Measurements from ENCODE around the gene FCRL3.

FCRL3 gene

DNA sequence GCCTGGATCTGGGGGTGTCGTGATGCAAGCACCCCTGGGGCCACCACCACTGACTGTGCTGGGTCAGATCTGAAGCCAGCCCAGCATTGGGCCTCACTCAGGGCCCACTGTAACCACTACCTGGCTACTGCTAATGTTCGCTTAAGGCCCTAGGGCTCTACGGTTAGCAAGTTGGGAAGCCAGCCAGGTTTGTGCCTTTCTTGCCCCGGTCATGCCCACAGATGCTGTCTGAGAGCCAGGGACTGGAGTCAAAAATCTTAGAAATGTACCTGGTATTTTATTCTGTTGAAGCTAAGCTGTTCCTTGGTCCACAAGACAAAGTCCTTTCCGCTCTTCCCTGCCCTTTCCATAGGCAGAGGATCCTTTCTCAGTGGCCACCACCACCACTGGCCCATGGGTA lies 15.2 kb upstream of the FCRL3 start:
- Histone ChIP-seq H3K36me3 (ENCODE audit: control insufficient read depth, insufficient read depth, low read length) (no peaks in the 10 kb centered on the region), H3K4me1 (ENCODE audit: control insufficient read depth, insufficient read depth, low read length) (no peaks in the 10 kb centered on the region), H3K27ac (ENCODE audit: low read length) (no peak overlapping the region), H3K4me3 (ENCODE audit: low read length) (no peak overlapping the region), H3K9me3 (ENCODE audit: control insufficient read depth, insufficient read depth, low read length) (no peaks in the 10 kb centered on the region), H3K27me3 (ENCODE audit: control insufficient read depth, insufficient read depth, low read length) (no peaks in the 10 kb centered on the region)
- no peak for DNase-seq (ENCODE audit: low read depth, low spot score)
- no CpG with 5 or more reads among the region's 5 CpGs for WGBS (ENCODE audit: insufficient coverage, insufficient read length)

DNA sequence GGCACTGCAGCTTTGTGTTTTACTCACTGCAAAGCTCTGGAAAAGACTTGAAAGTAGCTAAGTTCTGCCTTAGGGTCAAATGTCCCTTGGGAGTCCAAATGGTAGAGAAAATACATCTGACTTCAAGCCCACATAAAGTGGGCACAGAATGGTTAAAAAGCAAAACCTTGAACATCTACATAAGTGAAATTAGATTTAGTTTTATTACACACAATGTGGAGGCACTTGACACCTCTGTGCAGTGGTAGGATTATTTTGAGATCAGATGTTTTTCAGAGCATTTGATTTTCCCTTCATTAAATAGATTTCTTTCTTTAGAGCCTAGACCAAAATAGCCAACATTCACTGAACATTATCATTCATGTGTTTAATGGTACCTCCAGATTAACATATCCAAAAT lies 11.2 kb upstream of the FCRL3 start:
- Histone ChIP-seq H3K27ac (ENCODE audit: low read length) (no peak overlapping the region), H3K36me3 (ENCODE audit: control insufficient read depth, insufficient read depth, low read length) (no peaks in the 10 kb centered on the region), H3K27me3 (ENCODE audit: control insufficient read depth, insufficient read depth, low read length) (no peaks in the 10 kb centered on the region), H3K9me3 (ENCODE audit: control insufficient read depth, insufficient read depth, low read length) (no peaks in the 10 kb centered on the region; the same call in 1 of the 2 replicates), H3K4me1 (ENCODE audit: control insufficient read depth, insufficient read depth, low read length) (no peaks in the 10 kb centered on the region), H3K4me3 (ENCODE audit: low read length) (no peak overlapping the region)
- no peak for DNase-seq (ENCODE audit: low read depth, low spot score)

DNA sequence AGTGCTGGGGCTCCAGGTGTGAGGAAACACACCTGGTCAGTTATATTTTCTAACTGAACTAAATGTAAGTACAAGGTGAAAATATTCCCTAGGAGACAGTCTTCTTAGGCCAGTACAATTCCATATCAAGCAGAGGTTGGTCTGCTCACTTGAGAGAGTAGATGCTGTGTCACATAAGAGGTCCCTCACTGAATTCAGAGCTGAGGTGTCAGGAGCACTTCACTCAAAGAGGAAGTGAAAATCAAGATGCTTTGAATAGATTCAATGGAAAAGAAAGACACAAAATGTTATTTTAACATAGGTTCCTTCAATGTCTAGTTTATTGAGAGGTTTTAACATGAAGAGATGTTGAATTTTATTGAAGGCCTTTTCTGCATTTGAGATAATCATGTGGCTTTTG lies 4.3 kb upstream of the FCRL3 start:
- H3K4me3 ChIP-seq (ENCODE audit: low read length) = no peak overlapping the region
- no peaks in the 10 kb centered on the region for H3K27me3 ChIP-seq (ENCODE audit: control insufficient read depth, insufficient read depth, low read length)
- H3K27ac ChIP-seq (ENCODE audit: low read length) = no peak overlapping the region
- H3K4me1 ChIP-seq (ENCODE audit: control insufficient read depth, insufficient read depth, low read length) = no peaks in the 10 kb centered on the region
- DNase-seq (ENCODE audit: low read depth, low spot score) = no peak
- no peaks in the 10 kb centered on the region; the same call in 1 of the 2 replicates for H3K9me3 ChIP-seq (ENCODE audit: control insufficient read depth, insufficient read depth, low read length)
- no peaks in the 10 kb centered on the region for H3K36me3 ChIP-seq (ENCODE audit: control insufficient read depth, insufficient read depth, low read length)

DNA sequence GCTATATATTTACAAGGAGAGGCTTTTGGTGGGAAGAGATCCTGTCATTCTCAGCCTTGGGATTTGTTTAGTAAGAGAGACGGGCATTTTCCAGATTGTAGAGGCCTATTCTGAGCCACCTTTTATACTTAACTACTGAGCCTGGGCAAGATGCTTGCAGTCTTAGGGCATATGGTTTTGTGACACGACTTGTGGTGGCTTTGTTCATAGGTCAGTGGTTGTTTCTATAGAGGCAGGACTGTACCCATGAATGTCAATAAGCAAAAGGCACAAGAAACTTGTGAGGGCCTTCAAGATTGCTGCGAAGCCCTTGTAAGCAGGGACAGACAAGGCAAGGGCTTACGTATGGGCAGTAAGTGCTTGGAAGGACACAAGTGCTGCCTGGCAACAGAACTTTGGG lies 3.4 kb upstream of the FCRL3 start:
- no peak overlapping the region for H3K4me3 ChIP-seq (ENCODE audit: low read length)
- H3K4me1 ChIP-seq (ENCODE audit: control insufficient read depth, insufficient read depth, low read length) = no peaks in the 10 kb centered on the region
- H3K9me3 ChIP-seq (ENCODE audit: control insufficient read depth, insufficient read depth, low read length) = no peaks in the 10 kb centered on the region; the same call in 1 of the 2 replicates
- WGBS (ENCODE audit: insufficient coverage, insufficient read length) = no CpG with 5 or more reads among the region's 4 CpGs
- DNase-seq (ENCODE audit: low read depth, low spot score) = no peak
- no peaks in the 10 kb centered on the region for H3K36me3 ChIP-seq (ENCODE audit: control insufficient read depth, insufficient read depth, low read length)
- no peaks in the 10 kb centered on the region for H3K27me3 ChIP-seq (ENCODE audit: control insufficient read depth, insufficient read depth, low read length)
- H3K27ac ChIP-seq (ENCODE audit: low read length) = no peak overlapping the region

DNA sequence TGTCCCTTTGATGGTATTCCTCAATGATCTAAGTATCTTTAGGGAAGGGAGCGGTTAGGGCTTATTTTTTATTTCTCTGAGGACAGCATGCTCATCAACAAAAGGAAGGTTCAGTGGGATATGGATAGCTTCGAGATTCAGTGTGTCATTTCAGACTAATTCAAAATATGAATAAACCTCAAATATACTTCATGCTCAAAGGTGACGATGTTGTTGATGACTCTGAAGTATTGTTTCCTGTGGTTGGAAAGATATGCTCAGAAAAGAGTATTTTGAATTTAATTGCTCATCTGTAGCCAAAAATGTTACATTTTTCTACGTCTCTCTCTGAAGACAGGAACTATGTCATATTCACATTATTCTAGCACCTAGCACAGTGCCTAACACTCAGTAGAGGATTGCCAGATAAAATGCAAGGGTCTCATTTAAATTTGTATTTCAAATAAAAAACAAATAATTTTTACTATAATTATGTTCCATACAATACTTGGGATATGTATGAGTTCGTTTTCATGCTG lies 1.8 kb upstream of the FCRL3 start:
- Histone ChIP-seq H3K9me3 (ENCODE audit: control insufficient read depth, insufficient read depth, low read length) (no peaks in the 10 kb centered on the region), H3K27ac (ENCODE audit: low read length) (no peak overlapping the region), H3K4me1 (ENCODE audit: control insufficient read depth, insufficient read depth, low read length) (no peaks in the 10 kb centered on the region), H3K27me3 (ENCODE audit: control insufficient read depth, insufficient read depth, low read length) (no peaks in the 10 kb centered on the region), H3K36me3 (ENCODE audit: control insufficient read depth, insufficient read depth, low read length) (no peaks in the 10 kb centered on the region), H3K4me3 (ENCODE audit: low read length) (no peak overlapping the region)
- DNase-seq (ENCODE audit: low read depth, low spot score) = no peak
- WGBS (ENCODE audit: insufficient coverage, insufficient read length) = no CpG with 5 or more reads among the region's 5 CpGs

DNA sequence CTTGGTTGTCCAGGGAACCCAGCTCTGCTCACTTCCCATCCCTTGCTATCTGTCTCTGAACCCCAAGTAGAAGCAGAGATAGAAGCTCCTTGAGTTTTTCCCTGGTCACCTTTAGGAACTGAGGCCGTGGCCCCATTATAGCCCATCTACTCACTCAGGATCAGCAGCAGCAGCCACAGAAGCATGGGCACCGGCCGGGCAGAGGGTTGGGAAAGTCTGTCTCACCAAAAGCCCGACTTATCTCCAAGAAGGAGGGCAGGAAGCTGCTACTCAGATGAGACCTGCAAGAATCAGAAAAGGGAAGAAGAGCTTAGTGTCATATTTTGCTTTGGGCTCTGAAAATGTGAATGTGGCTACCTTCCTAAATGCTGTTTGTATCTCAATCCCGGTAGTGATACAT lies 264 bp downstream of the FCRL3 start:
- H3K36me3 ChIP-seq (ENCODE audit: control insufficient read depth, insufficient read depth, low read length) = no peaks in the 10 kb centered on the region
- H3K27me3 ChIP-seq (ENCODE audit: control insufficient read depth, insufficient read depth, low read length) = no peaks in the 10 kb centered on the region
- H3K4me1 ChIP-seq (ENCODE audit: control insufficient read depth, insufficient read depth, low read length) = no peaks in the 10 kb centered on the region
- no peak for DNase-seq (ENCODE audit: low read depth, low spot score)
- WGBS (ENCODE audit: insufficient coverage, insufficient read length) = no CpG with 5 or more reads among the region's 5 CpGs
- H3K9me3 ChIP-seq (ENCODE audit: control insufficient read depth, insufficient read depth, low read length) = no peaks in the 10 kb centered on the region
- H3K27ac ChIP-seq (ENCODE audit: low read length) = no peak overlapping the region
- no peak overlapping the region for H3K4me3 ChIP-seq (ENCODE audit: low read length)

DNA sequence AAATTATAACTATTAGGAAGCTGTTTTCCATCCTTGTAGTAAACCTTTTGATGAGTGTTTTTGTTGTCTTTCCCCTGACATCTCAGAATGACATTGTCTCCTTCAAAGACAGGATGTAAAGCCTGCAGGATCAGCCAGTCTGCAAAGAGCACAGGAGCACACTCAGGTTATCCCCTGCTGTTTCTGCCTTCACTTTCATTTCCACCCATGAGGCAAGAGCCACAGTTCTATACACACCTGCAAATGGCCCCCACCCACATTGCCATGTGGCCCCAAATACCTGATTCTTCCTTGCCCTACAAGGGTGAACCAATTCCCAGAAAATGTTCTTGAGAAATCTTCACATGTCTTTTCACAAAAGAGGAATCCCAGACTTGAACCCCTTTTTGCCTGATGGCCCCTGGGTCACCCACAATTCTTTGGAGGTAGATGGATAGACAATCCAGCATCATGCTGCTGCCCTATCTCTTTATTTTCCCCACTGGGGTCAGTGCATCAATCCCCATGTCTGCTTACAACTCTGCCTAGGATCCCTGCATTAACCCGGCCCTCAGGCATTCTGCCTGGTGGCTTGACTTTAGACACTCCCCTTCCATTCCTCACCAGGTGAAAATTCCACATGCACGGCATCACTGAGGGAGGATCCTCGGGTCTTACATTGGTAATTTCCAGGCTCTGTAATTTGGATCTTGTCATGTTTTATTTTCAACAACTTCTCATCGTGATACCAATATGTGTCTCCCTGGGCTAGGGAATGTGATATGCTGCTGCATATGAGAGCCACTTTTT lies 2.6 kb downstream of the FCRL3 start:
- DNase-seq (ENCODE audit: low read depth, low spot score) = no peak
- WGBS (ENCODE audit: insufficient coverage, insufficient read length) = no CpG with 5 or more reads among the region's 4 CpGs
- H3K36me3 ChIP-seq (ENCODE audit: control insufficient read depth, insufficient read depth, low read length) = no peaks in the 10 kb centered on the region
- no peaks in the 10 kb centered on the region for H3K9me3 ChIP-seq (ENCODE audit: control insufficient read depth, insufficient read depth, low read length)
- H3K27me3 ChIP-seq (ENCODE audit: control insufficient read depth, insufficient read depth, low read length) = no peaks in the 10 kb centered on the region
- H3K4me3 ChIP-seq (ENCODE audit: low read length) = no peak overlapping the region
- H3K4me1 ChIP-seq (ENCODE audit: control insufficient read depth, insufficient read depth, low read length) = no peaks in the 10 kb centered on the region
- H3K27ac ChIP-seq (ENCODE audit: low read length) = no peak overlapping the region

DNA sequence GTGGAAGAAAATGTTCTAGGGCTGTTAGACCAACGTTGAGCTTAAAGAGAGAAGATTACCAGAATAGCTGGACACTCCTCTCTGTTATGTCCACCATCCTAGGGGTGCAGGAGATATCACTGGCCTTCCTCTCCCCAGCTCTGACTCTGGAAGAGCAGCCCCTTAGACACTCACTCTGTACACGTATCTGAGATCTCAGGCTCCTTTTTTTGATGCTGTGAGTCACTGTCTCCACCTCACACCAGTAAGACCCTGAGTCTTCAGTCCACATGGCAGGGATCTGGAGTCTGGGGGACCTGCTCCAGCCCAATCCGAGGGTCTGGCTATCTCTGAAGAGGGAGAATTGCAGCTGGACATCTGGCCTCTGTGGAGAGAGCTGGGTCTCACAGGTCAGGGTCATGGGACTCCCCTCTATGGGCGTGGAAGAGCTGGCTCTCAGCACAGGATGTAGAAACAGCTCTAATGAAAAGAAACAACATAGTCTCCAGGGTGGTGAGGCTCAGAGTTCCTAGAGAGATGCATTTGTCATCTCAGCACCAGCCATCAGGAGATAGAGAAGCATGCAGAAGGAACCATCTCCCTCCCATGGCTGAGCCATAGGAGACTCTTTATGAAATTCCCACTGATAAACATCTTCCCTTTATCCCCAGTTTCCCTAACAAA lies 3.5 kb downstream of the FCRL3 start:
- Histone ChIP-seq H3K27ac (ENCODE audit: low read length) (no peak overlapping the region), H3K36me3 (ENCODE audit: control insufficient read depth, insufficient read depth, low read length) (no peaks in the 10 kb centered on the region), H3K9me3 (ENCODE audit: control insufficient read depth, insufficient read depth, low read length) (no peaks in the 10 kb centered on the region), H3K4me3 (ENCODE audit: low read length) (no peak overlapping the region), H3K27me3 (ENCODE audit: control insufficient read depth, insufficient read depth, low read length) (no peaks in the 10 kb centered on the region), H3K4me1 (ENCODE audit: control insufficient read depth, insufficient read depth, low read length) (no peaks in the 10 kb centered on the region)
- no CpG with 5 or more reads among the region's 4 CpGs for WGBS (ENCODE audit: insufficient coverage, insufficient read length)
- DNase-seq (ENCODE audit: low read depth, low spot score) = no peak

DNA sequence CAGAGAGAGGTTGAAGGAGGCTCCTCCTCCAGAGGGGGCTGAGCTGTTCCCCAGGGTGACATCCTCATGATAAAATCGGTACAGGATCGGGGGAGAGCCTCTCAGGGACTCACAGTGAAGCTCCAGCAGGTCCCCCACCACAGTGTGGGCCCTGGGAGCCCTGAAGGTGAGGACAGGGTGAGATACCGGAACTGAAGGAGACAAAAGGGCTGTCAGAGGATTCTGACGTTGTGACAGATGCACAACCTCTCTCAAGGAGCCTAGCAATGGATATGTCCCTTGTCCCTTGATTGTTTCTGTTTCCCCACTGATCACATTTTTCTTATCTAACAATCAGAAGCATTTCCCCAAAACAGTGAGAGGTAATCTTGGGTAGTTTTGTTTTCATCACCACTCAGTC lies 5.2 kb downstream of the FCRL3 start:
- no CpG with 5 or more reads among the region's 4 CpGs for WGBS (ENCODE audit: insufficient coverage, insufficient read length)
- H3K27me3 ChIP-seq (ENCODE audit: control insufficient read depth, insufficient read depth, low read length) = no peaks in the 10 kb centered on the region
- no peak for DNase-seq (ENCODE audit: low read depth, low spot score)
- no peak overlapping the region for H3K4me3 ChIP-seq (ENCODE audit: low read length)
- H3K9me3 ChIP-seq (ENCODE audit: control insufficient read depth, insufficient read depth, low read length) = no peaks in the 10 kb centered on the region
- H3K4me1 ChIP-seq (ENCODE audit: control insufficient read depth, insufficient read depth, low read length) = no peaks in the 10 kb centered on the region
- H3K36me3 ChIP-seq (ENCODE audit: control insufficient read depth, insufficient read depth, low read length) = no peaks in the 10 kb centered on the region
- no peak overlapping the region for H3K27ac ChIP-seq (ENCODE audit: low read length)

DNA sequence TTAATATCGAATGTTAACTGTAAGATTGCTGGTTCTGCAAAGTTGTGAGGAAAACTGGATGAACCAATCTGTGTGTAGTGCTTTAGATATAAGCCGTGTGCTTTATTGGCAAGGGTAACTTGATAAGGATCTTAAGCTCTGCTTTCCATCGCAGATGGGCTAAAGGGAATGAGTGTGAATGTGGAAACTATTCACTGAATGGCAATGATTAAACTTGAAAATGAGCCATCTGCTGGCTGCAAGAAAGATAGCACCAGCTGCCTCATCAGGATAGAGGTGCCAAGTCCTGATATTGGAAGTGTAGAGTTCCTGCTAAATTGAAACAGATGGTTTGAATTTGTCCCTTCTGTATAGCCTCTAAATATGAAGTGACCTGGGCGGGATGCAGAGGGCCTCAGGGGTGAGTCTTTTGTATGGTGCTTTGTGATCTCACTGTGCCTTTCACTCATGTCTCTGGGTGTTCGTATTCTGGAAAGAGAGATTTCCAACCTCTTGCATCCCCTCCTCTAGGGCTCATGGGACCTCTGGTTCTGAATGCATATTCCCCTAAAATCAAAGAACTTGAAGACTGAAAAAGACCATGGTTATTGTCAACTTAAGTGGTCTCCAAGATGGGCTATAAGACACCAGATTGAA lies 9.2 kb downstream of the FCRL3 start:
- Histone ChIP-seq H3K27me3 (ENCODE audit: control insufficient read depth, insufficient read depth, low read length) (no peaks in the 10 kb centered on the region), H3K27ac (ENCODE audit: low read length) (no peak overlapping the region), H3K4me3 (ENCODE audit: low read length) (no peak overlapping the region), H3K36me3 (ENCODE audit: control insufficient read depth, insufficient read depth, low read length) (no peaks in the 10 kb centered on the region), H3K9me3 (ENCODE audit: control insufficient read depth, insufficient read depth, low read length) (no peaks in the 10 kb centered on the region), H3K4me1 (ENCODE audit: control insufficient read depth, insufficient read depth, low read length) (no peaks in the 10 kb centered on the region)
- DNase-seq (ENCODE audit: low read depth, low spot score) = peak; percentile 16
- WGBS (ENCODE audit: insufficient coverage, insufficient read length) = no CpG with 5 or more reads among the region's 5 CpGs
